HL-60 (cell line): ENCODE results near the gene CYP26A1.

Experiments
- DNase-seq, 2 experiments: peaks; one replicate each; pipeline ENCODE4 v3.0.0-alpha.2; 2010 to 2020; ENCODE audit warnings: low read depth in 1 of 2, low spot score in 1 of 2
- H3K27ac ChIP-seq: fragments of 250-450 bp; sonication (Bioruptor Pico); replicated peaks from 2 replicates; pipeline ENCODE4 v1.5.1; 2020; ENCODE audit warnings: mild to moderate bottlenecking, moderate library complexity
- H3K27me3 ChIP-seq: fragments of 250-450 bp; sonication (Bioruptor Pico); 2 replicates; pipeline ENCODE4 v1.5.1; 2021; ENCODE audit warnings: mild to moderate bottlenecking, moderate library complexity; ENCODE audit not compliant: insufficient read depth, poor library complexity, severe bottlenecking
- H3K4me3 ChIP-seq: replicated peaks from 2 replicates; pipeline ENCODE4 v1.5.1; 2011; ENCODE audit warnings: mild to moderate bottlenecking, control low read depth, low read length; ENCODE audit not compliant: insufficient read depth
- CTCF ChIP-seq: IDR thresholded peaks from one replicate; pipeline ENCODE4 v1.5.1; 2011; ENCODE audit warnings: low read length, control low read depth, inconsistent platforms; ENCODE audit not compliant: insufficient read depth
- GABPA ChIP-seq: IDR thresholded peaks from 2 replicates; pipeline ENCODE4 v1.6.1; 2012; ENCODE audit warnings: low read depth
- POLR2AphosphoS5 ChIP-seq: IDR thresholded peaks from 2 replicates; pipeline ENCODE4 v1.6.1; 2012; ENCODE audit warnings: low read depth
- REST ChIP-seq: IDR thresholded peaks from 2 replicates; pipeline ENCODE4 v1.6.1; 2012; ENCODE audit warnings: low read depth; ENCODE audit not compliant: insufficient replicate concordance
- SPI1 ChIP-seq: IDR thresholded peaks from 2 replicates; pipeline ENCODE4 v1.6.1; 2012; ENCODE audit warnings: low read depth, mild to moderate bottlenecking, borderline replicate concordance

Gene CYP26A1

GRCh38 chr10:93069245-93069561, 4.5 kb upstream of the CYP26A1 start:
- Histone ChIP-seq H3K27ac (no peak overlapping the region), H3K27me3 (peaks cover 94% of the 10 kb centered on the region), H3K4me3 (no peak overlapping the region)
- no peak for DNase-seq
- no peak for TF ChIP-seq POLR2AphosphoS5
- no peak for TF ChIP-seq CTCF
- no peak for TF ChIP-seq REST
- no peak for TF ChIP-seq GABPA
- TF ChIP-seq SPI1: no peak

- Histone ChIP-seq H3K4me3 (no peak overlapping the region), H3K27me3 (peaks cover 94% of the 10 kb centered on the region), H3K27ac (no peak overlapping the region)
- TF ChIP-seq SPI1 (no peak), REST (no peak), POLR2AphosphoS5 (no peak), GABPA (no peak), CTCF (no peak)
- no peak for DNase-seq
Measured at GRCh38 chr10:93070378-93071176, 3.1 kb upstream of the CYP26A1 start.

- TF ChIP-seq POLR2AphosphoS5: no peak
- TF ChIP-seq CTCF: no peak
- no peak for TF ChIP-seq SPI1
- no peak for TF ChIP-seq REST
- Histone ChIP-seq H3K27me3 (peaks cover 96% of the 10 kb centered on the region), H3K4me3 (no peak overlapping the region), H3K27ac (no peak overlapping the region)
- no peak for DNase-seq
Measured at GRCh38 chr10:93071177-93071472, 2.6 kb upstream of the CYP26A1 start.
